CD4-positive, alpha-beta T cell (primary cell): ENCODE data around the gene RAB9B. TPM values are rescaled to one million over a fixed set of nuclear protein-coding genes. Genes with fewer than 3 reads are reported as not detected.

Experiments used
- ATAC-seq: fragments of 200-7000 bp; cut with Tn5 transposase; one replicate; pipeline ENCODE4 v1.10.0; 2022; ENCODE audit warnings: mild to moderate bottlenecking; ENCODE audit not compliant: poor library complexity
- CTCF ChIA-PET: fragments of 350-600 bp; sonication (Branson Sonifier 250); formaldehyde crosslinking; loops from one replicate; lab custom pipeline; 2021; ENCODE audit warnings: antibody characterized with exemption, inconsistent platforms; lab: Charles Lee
- POLR2A ChIA-PET: fragments of 350-600 bp; sonication (Branson Sonifier 250); formaldehyde crosslinking; loops from one replicate; lab custom pipeline; 2021; ENCODE audit warnings: antibody characterized with exemption, inconsistent platforms; lab: Charles Lee
- DNase-seq, 14 experiments: peaks; one replicate each; pipeline ENCODE4 v3.0.0-alpha.2; 2013 to 2020; ENCODE audit warnings: mixed read lengths in 2 of 14
- H3K27ac ChIP-seq, 2 donors: one replicate each; pipeline versions ENCODE4 v1.5.1 to v1.7.0; 2013; ENCODE audit warnings: low read length in 2 of 2, low read depth in 1 of 2, mild to moderate bottlenecking in 1 of 2
- H3K27me3 ChIP-seq, 2 experiments: 1 replicate in 1 of 2; 2 replicates in 1 of 2; pipeline versions ENCODE4 v1.6.1 to v1.7.0; 2013; ENCODE audit warnings: low read length in 2 of 2, control low read depth in 1 of 2, mild to moderate bottlenecking in 1 of 2, moderate library complexity in 1 of 2; ENCODE audit not compliant: insufficient read depth in 2 of 2, control insufficient read depth in 1 of 2
- H3K36me3 ChIP-seq: one replicate; pipeline ENCODE4 v1.6.1; 2013; ENCODE audit warnings: low read length, control low read depth; ENCODE audit not compliant: insufficient read depth
- H3K4me1 ChIP-seq: one replicate; pipeline ENCODE4 v1.6.1; 2013; ENCODE audit warnings: low read length, control low read depth; ENCODE audit not compliant: insufficient read depth
- H3K4me3 ChIP-seq: one replicate; pipeline ENCODE4 v1.5.1; 2013; ENCODE audit warnings: mild to moderate bottlenecking, low read length, moderate library complexity
- H3K9me3 ChIP-seq, 2 experiments: 1 replicate in 1 of 2; 2 replicates in 1 of 2; pipeline versions ENCODE4 v1.6.1 to v1.7.0; 2013; ENCODE audit warnings: low read length in 2 of 2, mild to moderate bottlenecking in 2 of 2, control low read depth in 1 of 2, moderate library complexity in 1 of 2; ENCODE audit not compliant: control insufficient read depth in 1 of 2, insufficient read depth in 1 of 2
- H3K27ac Mint-ChIP-seq: one replicate; pipeline ENCODE4 v1.8.0; 2020; ENCODE audit warnings: mixed read lengths
- H3K27me3 Mint-ChIP-seq: one replicate; pipeline ENCODE4 v1.8.0; 2021; ENCODE audit warnings: mixed read lengths
- H3K36me3 Mint-ChIP-seq: one replicate; pipeline ENCODE4 v1.8.0; 2021; ENCODE audit warnings: low read depth, mixed read lengths
- H3K4me1 Mint-ChIP-seq: one replicate; pipeline ENCODE4 v1.8.0; 2021; ENCODE audit warnings: low read depth, mixed read lengths
- H3K4me3 Mint-ChIP-seq: one replicate; pipeline ENCODE4 v1.8.0; 2020; ENCODE audit warnings: mild to moderate bottlenecking, mixed read lengths
- H3K9me3 Mint-ChIP-seq: one replicate; pipeline ENCODE4 v1.8.0; 2020; ENCODE audit warnings: mixed read lengths
- CTCF ChIP-seq: fragments of 200-600 bp; IDR thresholded peaks from one replicate; pipeline ENCODE4 v1.8.0; 2022; ENCODE audit warnings: antibody characterized with exemption, mild to moderate bottlenecking
- intact Hi-C, 2 experiments: fragments of 100-400 bp; cut with DNase I in 1 of 2; cut with micrococcal nuclease in 1 of 2; formaldehyde crosslinking; loops; one replicate each; pipeline versions ENCODE4 v1.15.1 to v1.9.0; 2023 to 2025; cut with DNase I, micrococcal nuclease
- total RNA-seq, 174 experiments: library from RNA in 2 of 174; stranded (reverse) in 2 of 174; gene quantifications; one replicate each; pipeline ENCODE4 v1.2.3 and lab custom pipeline; 2021 to 2026

Gene RAB9B
- total RNA-seq, 2 experiments from 2014 or later, result 0.11 TPM; not detected in 1

- ChIA-PET POLR2A (no interaction called here), CTCF (no interaction called here)
- DNase-seq (no peak), ATAC-seq (no peak)
- Histone ChIP-seq H3K9me3 (no peaks in the 10 kb centered on the region), H3K36me3 (no peaks in the 10 kb centered on the region), H3K4me3 (no peak overlapping the region), H3K27me3 (peaks cover 0 to 4% of the 10 kb centered on the region in 2 experiments), H3K4me1 (no peaks in the 10 kb centered on the region), H3K27ac (no peak overlapping the region)
- H3K4me3 Mint-ChIP-seq, result no peak overlapping the region
- peaks cover 4% of the 10 kb centered on the region for H3K27me3 Mint-ChIP-seq
- intact Hi-C loops, result no loop called here
- no peaks in the 10 kb centered on the region for H3K4me1 Mint-ChIP-seq
- TF ChIP-seq CTCF, result no peak
- no peaks in the 10 kb centered on the region for H3K36me3 Mint-ChIP-seq
- no peak overlapping the region for H3K27ac Mint-ChIP-seq
- no peaks in the 10 kb centered on the region for H3K9me3 Mint-ChIP-seq
Measured at GRCh38 chrX:103793545-103793940, 38.5 kb downstream of the RAB9B start.

GRCh38 chrX:103792916-103793544 lies 39.0 kb downstream of the RAB9B start:
- ATAC-seq (no peak), DNase-seq (no peak)
- H3K4me1 Mint-ChIP-seq, result no peaks in the 10 kb centered on the region
- H3K4me3 Mint-ChIP-seq, result no peak overlapping the region
- H3K27ac ChIP-seq, result no peak overlapping the region
- no peak overlapping the region for H3K4me3 ChIP-seq
- H3K27me3 ChIP-seq, result peaks cover 0 to 4% of the 10 kb centered on the region in 2 experiments
- ChIA-PET CTCF (no interaction called here), POLR2A (no interaction called here)
- no peaks in the 10 kb centered on the region for H3K9me3 Mint-ChIP-seq
- H3K9me3 ChIP-seq, result no peaks in the 10 kb centered on the region
- no peaks in the 10 kb centered on the region for H3K36me3 ChIP-seq
- H3K4me1 ChIP-seq, result no peaks in the 10 kb centered on the region
- peaks cover 4% of the 10 kb centered on the region for H3K27me3 Mint-ChIP-seq
- H3K27ac Mint-ChIP-seq, result no peak overlapping the region
- TF ChIP-seq CTCF, result no peak
- intact Hi-C loops, result no loop called here
- H3K36me3 Mint-ChIP-seq, result no peaks in the 10 kb centered on the region

- Histone ChIP-seq H3K4me1 (no peaks in the 10 kb centered on the region), H3K9me3 (no peaks in the 10 kb centered on the region), H3K27ac (no peak overlapping the region), H3K4me3 (no peak overlapping the region), H3K27me3 (peaks cover 0 to 4% of the 10 kb centered on the region in 2 experiments), H3K36me3 (no peaks in the 10 kb centered on the region)
- H3K27me3 Mint-ChIP-seq, result peaks cover 4% of the 10 kb centered on the region
- H3K27ac Mint-ChIP-seq, result no peak overlapping the region
- no peaks in the 10 kb centered on the region for H3K36me3 Mint-ChIP-seq
- ChIA-PET CTCF (no interaction called here), POLR2A (no interaction called here)
- H3K4me3 Mint-ChIP-seq, result no peak overlapping the region
- TF ChIP-seq CTCF, result no peak
- H3K9me3 Mint-ChIP-seq, result no peaks in the 10 kb centered on the region
- DNase-seq (no peak), ATAC-seq (no peak)
- intact Hi-C loops, result no loop called here
- no peaks in the 10 kb centered on the region for H3K4me1 Mint-ChIP-seq
Measured at GRCh38 chrX:103791826-103792485, 40.1 kb downstream of the RAB9B start.
